ENCODE measurements around the gene CLCN5.

GRCh38 chrX:49896951-49897350 lies 25.4 kb upstream of the CLCN5 start:
- TF ChIP-seq CTCF (IDR thresholded peaks at IDR 0.05; ENCODE audit: borderline replicate concordance, extremely low read depth, low read length, poor library complexity, severe bottlenecking) (no peak), EZH2 (IDR thresholded peaks at IDR 0.05; ENCODE audit: borderline replicate concordance, low read depth, low read length, severe bottlenecking) (no peak)

Measured in DND-41 (cell line).